Large intestine (tissue), 3 donors: ENCODE results near the gene FBXL7. TPM values are rescaled to one million over a fixed set of nuclear protein-coding genes. Genes with fewer than 3 reads are reported as not detected.

ENCODE experiments used
- DNase-seq, 2 donors: peaks; one replicate each; pipeline versions ENCODE4 v3.0.0 to v3.0.0-alpha.2; 2013
- H3K27ac ChIP-seq: one replicate; pipeline ENCODE4 v1.5.1; 2013; ENCODE audit warnings: low read length
- H3K27me3 ChIP-seq: 2 replicates; pipeline ENCODE4 v1.6.1; 2013; ENCODE audit warnings: low read length; ENCODE audit not compliant: control insufficient read depth, insufficient read depth
- H3K36me3 ChIP-seq: 2 replicates; pipeline ENCODE4 v1.6.1; 2013; ENCODE audit warnings: low read length; ENCODE audit not compliant: control insufficient read depth, insufficient read depth
- H3K4me1 ChIP-seq: one replicate; pipeline ENCODE4 v1.6.1; 2013; ENCODE audit warnings: low read length; ENCODE audit not compliant: control insufficient read depth, insufficient read depth
- H3K4me3 ChIP-seq: one replicate; pipeline ENCODE4 v1.5.1; 2013; ENCODE audit warnings: low read length
- H3K9me3 ChIP-seq: one replicate; pipeline ENCODE4 v1.6.1; 2013; ENCODE audit warnings: mild to moderate bottlenecking, low read depth, low read length, moderate library complexity; ENCODE audit not compliant: control insufficient read depth
- WGBS: methylation state at CpG from one replicate; pipeline ENCODE4 v1.1.5; 2013; ENCODE audit warnings: low lambda C conversion rate; ENCODE audit not compliant: insufficient coverage; 5-methylcytosine and 5-hydroxymethylcytosine counted together
- polyA plus RNA-seq: library from polyadenylated mRNA; unstranded; fragments of 120-200 nt; gene quantifications from one replicate; pipeline ENCODE4 v1.2.1, GENCODE V29; 2013

Gene FBXL7
- polyA plus RNA-seq, 1 donor: 7.2 TPM

DNA sequence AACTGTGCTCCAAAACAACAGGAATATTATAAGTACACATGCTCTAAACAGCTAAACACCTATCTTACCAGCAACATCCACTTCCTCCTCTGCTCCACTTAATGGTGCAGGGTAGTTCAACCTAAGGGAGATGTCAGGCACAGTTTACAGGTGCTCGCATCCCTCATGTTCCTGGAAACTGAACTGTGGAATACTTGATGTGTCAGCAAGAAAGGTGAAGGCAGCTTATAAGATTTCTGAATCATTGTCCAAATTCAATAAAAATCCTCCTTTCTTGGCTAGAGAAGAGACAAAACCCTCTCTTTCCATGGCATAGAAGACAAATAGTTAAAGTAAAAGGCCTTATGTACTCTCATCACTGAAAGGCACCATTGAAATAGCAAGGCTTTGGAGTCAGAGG is 272.2 kb downstream of the FBXL7 start:
- no peaks in the 10 kb centered on the region for H3K9me3 ChIP-seq
- no CpG with 5 or more reads among the region's 1 CpG for WGBS
- no peaks in the 10 kb centered on the region for H3K4me1 ChIP-seq
- H3K4me3 ChIP-seq: no peak overlapping the region
- DNase-seq: no peak
- H3K36me3 ChIP-seq: no peaks in the 10 kb centered on the region
- no peak overlapping the region for H3K27ac ChIP-seq
- H3K27me3 ChIP-seq: no peaks in the 10 kb centered on the region

DNA sequence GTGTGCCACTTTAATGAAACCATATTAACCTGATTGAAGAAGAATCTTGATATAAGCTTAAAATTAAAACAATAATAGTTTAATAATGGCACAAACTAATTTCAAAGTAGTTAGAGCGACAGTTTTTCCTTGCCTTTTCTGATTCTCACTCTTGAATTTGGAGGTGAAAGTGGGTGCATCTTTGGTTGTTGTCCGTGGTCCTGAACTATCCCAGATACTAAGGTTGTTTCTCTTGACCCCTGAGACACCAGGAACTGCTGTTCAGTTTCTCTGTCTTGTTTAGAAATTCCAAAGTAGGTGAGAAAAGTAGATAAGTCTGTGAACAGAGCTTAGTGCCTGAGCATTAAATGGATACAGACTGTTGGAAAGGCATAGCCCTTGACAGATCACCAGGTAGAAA is 274.7 kb downstream of the FBXL7 start:
- WGBS: 68% methylated on average over 2 of the region's 2 CpGs
- no peak for DNase-seq
- H3K27ac ChIP-seq: no peak overlapping the region
- no peaks in the 10 kb centered on the region for H3K4me1 ChIP-seq
- no peaks in the 10 kb centered on the region for H3K36me3 ChIP-seq
- H3K4me3 ChIP-seq: no peak overlapping the region
- H3K9me3 ChIP-seq: no peaks in the 10 kb centered on the region
- H3K27me3 ChIP-seq: no peaks in the 10 kb centered on the region

DNA sequence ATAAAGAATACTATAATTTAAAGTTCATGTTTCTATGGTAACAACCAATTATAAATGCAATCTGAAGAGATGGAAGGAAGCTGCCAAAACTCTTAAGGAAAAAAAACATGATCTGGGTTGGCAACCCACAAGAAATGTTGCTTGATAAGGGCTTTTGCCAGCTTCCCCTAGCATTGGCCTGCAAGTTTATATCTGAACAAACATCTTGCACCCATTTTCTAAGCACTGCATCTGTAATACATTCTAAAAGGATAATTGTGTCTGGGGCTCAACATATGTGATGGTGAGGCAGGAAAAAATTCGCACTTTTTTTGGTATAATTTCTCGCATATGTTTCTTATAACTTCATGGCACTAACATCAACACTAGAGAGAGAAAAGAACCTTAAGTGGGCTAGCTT is 276.4 kb downstream of the FBXL7 start:
- no CpG with 5 or more reads among the region's 2 CpGs for WGBS
- no peak overlapping the region for H3K4me3 ChIP-seq

DNA sequence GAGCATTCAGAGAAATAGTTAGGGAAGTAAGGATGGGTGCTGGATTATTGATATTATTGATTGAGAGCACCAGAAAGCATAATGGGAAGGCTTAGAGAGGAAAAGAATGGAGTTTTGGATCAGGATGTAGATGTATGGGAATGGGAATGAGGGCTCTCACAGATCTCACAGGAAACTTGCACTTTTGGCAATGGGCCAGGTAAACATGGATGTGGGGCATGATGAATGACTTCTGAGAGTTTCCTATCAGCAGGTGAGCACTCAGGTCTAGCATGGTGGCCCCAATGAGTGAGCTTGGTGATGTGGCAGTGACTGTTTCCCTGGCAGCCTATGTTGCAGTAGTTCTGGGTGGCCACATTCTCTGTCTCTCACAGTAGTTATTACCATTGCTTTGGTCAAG is 283.8 kb downstream of the FBXL7 start:
- no peaks in the 10 kb centered on the region for H3K9me3 ChIP-seq
- no peaks in the 10 kb centered on the region for H3K27me3 ChIP-seq
- no peak overlapping the region for H3K4me3 ChIP-seq
- no peaks in the 10 kb centered on the region for H3K36me3 ChIP-seq
- no peak overlapping the region for H3K27ac ChIP-seq
- DNase-seq: no peak
- H3K4me1 ChIP-seq: no peaks in the 10 kb centered on the region

More for the DNA sequence above, 276.4 kb downstream of the FBXL7 start:
- no peaks in the 10 kb centered on the region for H3K36me3 ChIP-seq
- H3K27ac ChIP-seq: no peak overlapping the region
- H3K9me3 ChIP-seq: no peaks in the 10 kb centered on the region
- no peaks in the 10 kb centered on the region for H3K4me1 ChIP-seq
- no peaks in the 10 kb centered on the region for H3K27me3 ChIP-seq
- no peak for DNase-seq

DNA sequence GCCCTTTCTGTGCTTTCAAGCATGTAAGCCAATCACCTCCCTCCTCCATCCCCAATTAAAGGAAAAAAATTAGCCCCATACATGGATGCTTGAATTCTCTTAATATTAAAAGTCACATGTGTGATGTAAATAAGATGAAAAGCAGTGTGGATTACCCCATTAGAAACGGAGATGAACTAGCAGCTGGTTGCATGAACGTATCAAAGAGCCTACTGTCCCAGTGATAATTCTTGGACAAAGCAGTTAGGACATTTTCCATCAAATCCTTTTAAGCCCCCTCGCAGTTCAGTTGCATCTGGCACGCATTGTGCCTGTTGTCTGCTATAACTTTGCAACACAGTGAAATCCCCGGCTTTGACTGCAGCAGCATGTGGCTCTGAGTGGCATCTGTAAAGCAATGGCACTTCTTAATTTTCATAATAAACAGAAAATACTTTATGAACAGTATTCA is 285.6 kb downstream of the FBXL7 start:
- no peaks in the 10 kb centered on the region for H3K4me1 ChIP-seq
- H3K36me3 ChIP-seq: no peaks in the 10 kb centered on the region
- 82% methylated on average over 2 of the region's 5 CpGs for WGBS
- DNase-seq: no peak
- no peak overlapping the region for H3K4me3 ChIP-seq
- H3K27me3 ChIP-seq: no peaks in the 10 kb centered on the region
- no peak overlapping the region for H3K27ac ChIP-seq
- H3K9me3 ChIP-seq: no peaks in the 10 kb centered on the region

DNA sequence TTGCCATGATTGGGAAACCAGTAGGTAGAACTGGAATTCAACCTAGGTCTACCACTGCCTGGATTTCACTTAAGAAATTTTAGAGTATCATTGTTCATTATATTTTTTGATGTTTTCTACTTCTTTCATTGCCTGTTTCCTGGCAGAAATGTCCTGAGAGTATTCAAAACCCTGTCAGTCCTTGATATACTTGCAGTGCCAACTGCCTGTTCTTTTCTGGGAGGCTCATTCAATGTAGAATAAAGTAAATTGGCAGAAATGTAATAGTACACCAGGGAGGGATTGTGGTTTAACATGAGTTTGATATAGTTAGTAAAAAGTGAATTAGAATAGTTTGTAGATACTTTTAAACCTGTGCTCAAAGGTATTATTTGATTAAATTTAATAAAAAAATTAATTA is 286.3 kb downstream of the FBXL7 start:
- H3K27ac ChIP-seq: no peak overlapping the region
- no peaks in the 10 kb centered on the region for H3K9me3 ChIP-seq
- H3K27me3 ChIP-seq: no peaks in the 10 kb centered on the region
- DNase-seq: no peak
- no peaks in the 10 kb centered on the region for H3K36me3 ChIP-seq
- H3K4me3 ChIP-seq: no peak overlapping the region
- no peaks in the 10 kb centered on the region for H3K4me1 ChIP-seq

DNA sequence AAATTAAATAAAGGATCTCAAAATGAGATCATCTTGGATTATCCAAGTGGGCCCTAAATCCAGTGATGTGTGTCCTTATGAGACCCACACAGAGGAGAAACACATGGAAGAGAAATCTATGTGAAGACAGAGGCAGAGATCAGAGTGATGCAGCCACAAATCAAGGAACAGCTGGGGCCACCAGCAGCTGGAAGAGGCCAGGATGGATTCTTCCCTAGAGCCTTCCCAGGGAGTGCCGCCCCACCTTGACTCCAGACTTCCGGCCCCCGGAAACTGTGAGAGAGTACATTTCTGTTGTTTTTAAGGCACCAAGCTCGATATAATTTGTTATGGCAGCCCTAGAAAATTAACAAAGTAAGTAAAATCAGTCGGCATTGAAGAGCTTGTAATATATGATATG is 286.9 kb downstream of the FBXL7 start:
- 100% methylated on average over 1 of the region's 5 CpGs for WGBS

DNA sequence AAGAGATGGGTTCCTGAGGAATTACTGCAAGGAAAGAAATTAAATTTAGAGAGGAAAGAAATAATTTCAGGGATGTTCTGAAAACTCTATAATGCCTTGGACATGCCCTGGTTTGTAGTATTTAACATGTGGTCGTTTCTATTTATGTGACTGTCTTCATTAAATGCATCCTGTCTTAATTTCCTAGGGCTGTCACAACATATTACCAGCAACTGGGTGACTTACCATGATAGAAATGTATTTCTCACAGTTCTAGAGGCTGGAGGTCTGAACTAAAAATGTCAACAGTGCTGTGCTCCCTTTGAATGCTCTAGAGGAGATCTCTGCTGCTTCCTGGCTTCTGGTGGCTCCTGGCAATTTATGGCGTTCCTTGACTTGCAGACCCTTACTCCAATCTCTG is 287.7 kb downstream of the FBXL7 start:
- no peak overlapping the region for H3K27ac ChIP-seq
- H3K27me3 ChIP-seq: no peaks in the 10 kb centered on the region
- 60% methylated on average over 1 of the region's 2 CpGs for WGBS
- H3K4me3 ChIP-seq: no peak overlapping the region
- H3K9me3 ChIP-seq: no peaks in the 10 kb centered on the region
- no peaks in the 10 kb centered on the region for H3K36me3 ChIP-seq
- no peak for DNase-seq
- no peaks in the 10 kb centered on the region for H3K4me1 ChIP-seq

More for the DNA sequence above, 286.9 kb downstream of the FBXL7 start:
- DNase-seq: no peak
- Histone ChIP-seq H3K4me3 (no peak overlapping the region), H3K36me3 (no peaks in the 10 kb centered on the region), H3K9me3 (no peaks in the 10 kb centered on the region), H3K27me3 (no peaks in the 10 kb centered on the region), H3K27ac (no peak overlapping the region), H3K4me1 (no peaks in the 10 kb centered on the region)

DNA sequence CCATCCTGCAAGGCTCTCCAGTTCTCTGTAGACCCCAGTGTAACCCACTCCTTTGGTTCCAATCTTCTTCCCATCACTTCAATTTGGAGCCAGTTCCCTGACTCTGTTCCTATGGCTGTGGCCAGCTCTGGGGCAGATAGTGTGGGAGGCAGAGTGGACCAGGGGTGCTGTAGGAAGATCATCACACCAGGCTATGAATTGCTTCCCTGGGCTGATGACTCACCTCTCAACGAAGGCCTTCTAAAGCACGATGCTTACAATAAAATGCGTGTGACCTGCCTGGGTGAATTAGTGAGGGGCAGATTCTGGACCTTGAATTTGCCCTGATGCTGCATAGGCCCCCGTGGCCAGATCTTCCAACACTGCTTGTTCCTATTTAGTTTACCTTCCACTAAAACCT is 289.7 kb downstream of the FBXL7 start:
- WGBS: no CpG with 5 or more reads among the region's 4 CpGs
- DNase-seq: no peak
- no peaks in the 10 kb centered on the region for H3K9me3 ChIP-seq
- H3K27me3 ChIP-seq: no peaks in the 10 kb centered on the region
- H3K4me1 ChIP-seq: no peaks in the 10 kb centered on the region
- no peak overlapping the region for H3K27ac ChIP-seq
- H3K4me3 ChIP-seq: no peak overlapping the region
- no peaks in the 10 kb centered on the region for H3K36me3 ChIP-seq

DNA sequence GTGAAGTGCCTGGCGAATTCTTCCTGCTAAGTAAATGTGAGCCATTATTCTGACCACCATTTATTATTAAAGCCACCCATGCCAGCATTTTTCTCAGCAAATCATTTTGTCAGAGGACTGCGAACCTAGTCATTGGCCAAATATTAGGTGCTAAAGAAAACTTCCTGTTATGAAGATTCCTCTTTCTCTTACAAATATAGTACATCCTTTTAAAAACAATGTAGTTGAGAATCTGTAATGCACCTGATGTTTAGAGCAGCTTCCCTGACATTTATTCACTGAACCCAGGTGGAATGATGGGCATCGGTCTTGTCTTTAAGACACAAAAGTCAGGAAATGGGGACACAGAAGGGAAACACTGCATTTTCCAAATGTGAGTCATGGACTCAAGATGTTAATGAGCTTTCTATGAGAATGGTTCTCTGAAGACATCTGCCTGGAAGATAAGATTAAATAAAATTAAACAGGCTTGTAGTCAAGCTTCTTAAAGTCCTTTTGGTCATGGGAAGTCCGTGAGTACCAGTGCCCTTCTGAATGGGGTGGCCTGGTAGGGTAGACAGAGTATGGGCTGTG is 290.6 kb downstream of the FBXL7 start:
- no peaks in the 10 kb centered on the region for H3K9me3 ChIP-seq
- no peak for DNase-seq
- WGBS: 100% methylated on average over 1 of the region's 4 CpGs

DNA sequence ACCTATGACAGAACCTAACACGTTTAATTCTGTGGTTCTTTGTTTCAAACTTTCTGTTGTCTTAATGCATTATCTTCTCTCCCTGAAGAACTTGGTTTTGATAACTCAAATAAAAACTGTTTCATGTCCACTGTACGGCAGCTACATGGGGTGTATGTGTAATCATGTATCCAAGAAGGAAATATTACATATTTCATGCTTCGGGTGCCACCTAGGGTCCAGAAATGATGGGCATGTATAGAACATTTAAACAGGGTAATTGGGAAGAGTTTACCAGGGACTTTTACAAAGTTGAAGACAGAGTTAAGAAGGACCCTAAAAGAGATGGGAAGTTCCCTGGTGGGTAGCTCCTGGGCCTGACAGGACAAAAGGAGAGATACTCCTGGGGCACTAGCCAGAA is 291.3 kb downstream of the FBXL7 start:
- H3K4me3 ChIP-seq: no peak overlapping the region
- no peak for DNase-seq
- no peaks in the 10 kb centered on the region for H3K36me3 ChIP-seq
- H3K27me3 ChIP-seq: no peaks in the 10 kb centered on the region
- no peaks in the 10 kb centered on the region for H3K9me3 ChIP-seq
- no CpG with 5 or more reads among the region's 3 CpGs for WGBS
- no peaks in the 10 kb centered on the region for H3K4me1 ChIP-seq
- no peak overlapping the region for H3K27ac ChIP-seq

More for the DNA sequence above, 290.6 kb downstream of the FBXL7 start:
- H3K27me3 ChIP-seq: no peaks in the 10 kb centered on the region
- no peaks in the 10 kb centered on the region for H3K36me3 ChIP-seq
- H3K27ac ChIP-seq: no peak overlapping the region
- no peaks in the 10 kb centered on the region for H3K4me1 ChIP-seq
- H3K4me3 ChIP-seq: no peak overlapping the region
